Esophagus muscularis mucosa (tissue), 4 donors: ENCODE results near the gene FOXN3.

Source experiments
- EP300 ChIP-seq: sonication (generic); formaldehyde crosslinking; IDR thresholded peaks from one replicate; pipeline ENCODE4 v1.6.1; 2017; ENCODE audit warnings: antibody characterized with exemption
- POLR2A ChIP-seq: fragments of 450-650 bp; IDR thresholded peaks from one replicate; pipeline ENCODE4 v1.6.1; 2017; ENCODE audit warnings: antibody characterized with exemption, moderate library complexity, mild to moderate bottlenecking, low read depth
- POLR2AphosphoS5 ChIP-seq, 2 donors: sonication (generic); formaldehyde crosslinking; IDR thresholded peaks; one replicate each; pipeline ENCODE4 v1.6.1; 2017; ENCODE audit warnings: antibody characterized with exemption in 2 of 2
- TF ChIP-seq, protein P1 (sequence below), 3 experiments: fragments of 200-600 bp in 2 of 3; fragments of 450-650 bp in 1 of 3; sonication (generic) in 2 of 3; IDR thresholded peaks; one replicate each; pipeline ENCODE4 v1.5.1; 2017 to 2019; ENCODE audit warnings: antibody characterized with exemption in 3 of 3, mild to moderate bottlenecking in 2 of 3, moderate library complexity in 1 of 3

DNA sequence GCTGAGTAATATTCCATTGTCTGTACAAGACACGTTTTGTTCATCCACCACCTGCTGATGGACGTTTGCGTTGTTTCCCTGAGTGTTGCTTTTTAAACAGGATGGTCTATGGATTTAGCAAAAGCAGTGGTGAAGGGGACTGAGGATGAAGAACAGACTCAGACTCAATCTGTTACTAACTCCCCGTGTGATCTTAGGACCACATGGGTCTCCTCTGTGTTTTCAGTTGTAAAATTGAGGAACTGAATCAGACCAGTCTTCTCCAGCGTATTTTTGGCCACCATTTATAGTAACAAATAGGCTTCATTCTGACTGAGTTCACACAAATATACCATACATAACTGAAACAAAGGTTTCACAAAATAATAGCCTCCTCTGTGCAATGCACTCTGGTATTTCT, 85.6 kb downstream of the FOXN3 start:
- TF ChIP-seq, protein P1, sequence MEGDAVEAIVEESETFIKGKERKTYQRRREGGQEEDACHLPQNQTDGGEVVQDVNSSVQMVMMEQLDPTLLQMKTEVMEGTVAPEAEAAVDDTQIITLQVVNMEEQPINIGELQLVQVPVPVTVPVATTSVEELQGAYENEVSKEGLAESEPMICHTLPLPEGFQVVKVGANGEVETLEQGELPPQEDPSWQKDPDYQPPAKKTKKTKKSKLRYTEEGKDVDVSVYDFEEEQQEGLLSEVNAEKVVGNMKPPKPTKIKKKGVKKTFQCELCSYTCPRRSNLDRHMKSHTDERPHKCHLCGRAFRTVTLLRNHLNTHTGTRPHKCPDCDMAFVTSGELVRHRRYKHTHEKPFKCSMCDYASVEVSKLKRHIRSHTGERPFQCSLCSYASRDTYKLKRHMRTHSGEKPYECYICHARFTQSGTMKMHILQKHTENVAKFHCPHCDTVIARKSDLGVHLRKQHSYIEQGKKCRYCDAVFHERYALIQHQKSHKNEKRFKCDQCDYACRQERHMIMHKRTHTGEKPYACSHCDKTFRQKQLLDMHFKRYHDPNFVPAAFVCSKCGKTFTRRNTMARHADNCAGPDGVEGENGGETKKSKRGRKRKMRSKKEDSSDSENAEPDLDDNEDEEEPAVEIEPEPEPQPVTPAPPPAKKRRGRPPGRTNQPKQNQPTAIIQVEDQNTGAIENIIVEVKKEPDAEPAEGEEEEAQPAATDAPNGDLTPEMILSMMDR (IDR thresholded peaks at IDR 0.05), result no peak
- TF ChIP-seq POLR2A, result no peak
- no peak for TF ChIP-seq EP300
- no peak for TF ChIP-seq POLR2AphosphoS5 (IDR thresholded peaks at IDR 0.05)
